CD4-positive, alpha-beta T cell treated with Interleukin-21 for 1 hour (primary cell): Measurements from ENCODE around the gene CPNE1.
A peak's percentile ranks its signal among the peaks of the same experiment; 100 is the strongest.

Experiments
- DNase-seq: peaks from one replicate; pipeline ENCODE4 v3.0.0-alpha.2; 2020

Gene CPNE1

DNA sequence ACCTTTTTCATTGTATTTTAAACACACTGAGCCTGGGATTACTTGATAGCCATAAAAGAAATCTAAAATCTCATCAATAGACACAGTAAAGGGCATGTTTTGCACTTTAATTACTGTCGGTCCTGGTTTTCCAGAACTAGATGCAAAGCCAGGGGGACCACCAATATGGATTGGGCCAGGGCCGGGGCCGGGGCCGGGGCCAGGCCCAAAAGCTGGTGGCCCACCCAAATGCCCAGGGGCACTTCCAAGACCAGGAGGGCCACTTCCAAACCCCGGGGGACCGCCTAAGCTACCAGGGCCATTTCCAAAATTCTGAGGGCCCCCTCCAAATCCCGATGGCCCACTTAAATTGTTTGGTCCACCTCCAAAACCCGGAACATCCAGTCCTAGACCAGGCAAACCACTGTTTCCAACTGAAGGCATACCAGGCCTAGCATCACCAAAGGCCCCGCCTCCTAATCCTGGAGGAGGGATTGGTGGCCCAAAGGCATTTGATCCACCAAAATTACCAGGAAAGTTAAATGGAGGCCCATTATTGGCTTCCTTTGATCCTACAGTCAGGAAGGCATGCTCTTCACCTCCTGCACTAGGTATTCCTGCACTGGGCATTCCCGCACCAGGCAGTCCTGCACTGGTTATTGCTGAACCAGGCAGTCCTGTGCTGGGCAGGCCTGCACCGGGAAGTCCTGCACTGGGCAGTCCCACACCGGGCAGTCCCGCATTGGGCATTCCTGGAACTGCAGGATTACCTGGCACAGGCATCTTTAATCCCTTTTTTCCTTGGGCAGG is 11.9 kb downstream of the CPNE1 start:
- DNase-seq = no peak

DNA sequence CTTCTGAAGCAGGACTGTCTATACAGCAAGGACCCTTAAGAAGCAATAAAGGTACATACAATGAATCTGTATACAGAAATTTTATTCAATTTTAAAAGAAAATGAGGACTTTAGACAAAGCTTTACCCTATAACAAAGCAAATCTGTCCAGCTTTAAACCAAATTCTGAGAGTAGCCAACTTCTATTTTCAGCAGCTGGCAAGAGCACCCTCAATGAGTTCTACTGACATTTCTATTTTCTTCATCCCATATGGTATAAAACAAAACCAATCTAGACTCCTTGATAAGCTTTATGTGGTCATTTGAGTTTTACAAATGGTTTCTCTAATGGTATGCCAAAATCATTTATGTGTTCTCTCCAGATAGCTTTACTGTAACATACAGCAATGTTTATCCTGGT is 12.7 kb downstream of the CPNE1 start:
- no peak for DNase-seq

- DNase-seq = no peak
These were observed 14.1 kb downstream of the CPNE1 start for GRCh38 chr20:35650632-35651031.

GRCh38 chr20:35648836-35649235 is 15.9 kb downstream of the CPNE1 start:
- no peak for DNase-seq

- DNase-seq = no peak
These were observed 19.9 kb downstream of the CPNE1 start for GRCh38 chr20:35644806-35645205.

DNA sequence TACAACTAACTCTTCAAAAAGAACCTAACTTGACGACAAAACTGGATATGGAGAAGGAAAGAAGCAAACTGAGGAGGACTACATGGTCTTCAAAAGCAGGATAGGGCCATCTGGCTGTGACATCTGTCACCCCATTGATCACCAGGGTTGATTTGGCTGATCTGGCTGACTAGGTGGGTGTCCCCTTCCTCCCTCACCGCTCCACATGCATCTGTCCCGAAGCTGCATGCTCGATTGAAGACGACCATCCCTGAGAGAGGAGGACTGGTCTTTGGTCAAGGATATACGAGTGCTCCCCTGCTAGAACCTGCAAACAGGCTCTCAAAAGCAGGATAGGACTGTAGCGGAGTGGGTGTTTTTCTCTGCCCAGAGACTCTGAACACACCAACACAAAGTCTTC is 21.7 kb downstream of the CPNE1 start:
- DNase-seq = no peak

- DNase-seq = no peak
These were observed 23.0 kb downstream of the CPNE1 start for GRCh38 chr20:35641743-35642142.

- DNase-seq = no peak
These were observed 24.0 kb downstream of the CPNE1 start for GRCh38 chr20:35640724-35641123.

DNA sequence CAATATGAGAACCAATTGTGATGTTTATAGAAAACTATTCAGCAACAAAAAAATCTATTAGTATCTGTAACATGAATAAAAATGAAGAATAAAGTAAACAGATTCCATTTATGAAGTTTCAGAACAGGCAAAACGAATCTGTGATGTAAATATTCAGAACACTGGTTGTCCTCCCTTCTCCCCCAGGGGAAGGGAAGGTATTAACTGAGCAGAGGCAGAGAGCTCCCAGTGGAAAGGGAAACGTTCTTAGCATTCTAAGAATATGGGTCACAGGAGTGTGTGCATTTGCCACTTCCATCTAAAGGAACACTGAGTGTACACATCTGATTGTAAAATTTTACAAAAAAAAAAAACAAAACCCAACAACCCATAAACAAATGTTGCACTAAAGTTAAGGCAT is 25.9 kb downstream of the CPNE1 start:
- no peak for DNase-seq

DNA sequence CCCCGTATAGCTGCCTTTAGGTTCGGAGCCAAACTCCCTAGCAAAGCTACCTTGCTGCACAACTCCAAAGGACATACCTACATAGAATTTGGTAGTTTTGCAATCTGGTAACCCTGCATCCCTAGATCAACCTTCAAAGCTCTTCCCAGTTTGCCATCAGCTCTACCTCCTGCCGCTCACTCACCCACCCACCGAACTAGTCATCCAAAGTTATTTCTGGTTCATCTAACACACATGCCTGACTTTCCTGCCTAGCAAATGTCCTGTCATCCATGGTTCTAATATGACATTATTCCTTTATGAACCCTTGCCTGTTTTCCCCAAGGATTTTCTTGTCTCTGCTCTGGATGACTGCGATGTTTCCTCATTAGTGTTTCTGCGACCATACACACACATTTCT is 27.4 kb downstream of the CPNE1 start:
- DNase-seq = no peak

DNA sequence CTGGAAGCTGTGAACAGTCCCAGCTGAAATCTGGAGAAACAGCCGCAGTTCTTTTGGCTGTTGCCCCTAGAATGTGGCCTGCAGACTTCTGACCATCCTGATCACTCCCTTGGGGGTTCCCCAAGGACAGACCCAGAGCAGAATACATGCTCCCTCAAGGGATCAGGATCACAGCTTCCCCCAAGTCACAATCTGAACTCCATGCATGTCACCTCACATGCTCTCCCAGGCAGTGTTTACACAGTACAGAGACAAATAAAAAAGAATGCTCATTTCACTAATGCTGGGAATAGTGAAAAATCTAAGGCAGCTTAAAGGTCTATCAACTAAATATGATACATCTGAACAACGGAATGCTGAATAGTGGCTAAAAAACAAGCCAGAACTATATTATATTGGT is 28.6 kb downstream of the CPNE1 start:
- DNase-seq = no peak

GRCh38 chr20:35635652-35636051 is 29.0 kb downstream of the CPNE1 start:
- DNase-seq = no peak

GRCh38 chr20:35632539-35633115 is 32.1 kb downstream of the CPNE1 start:
- no peak for DNase-seq

GRCh38 chr20:35630636-35631035 is 34.1 kb downstream of the CPNE1 start:
- DNase-seq = no peak

DNA sequence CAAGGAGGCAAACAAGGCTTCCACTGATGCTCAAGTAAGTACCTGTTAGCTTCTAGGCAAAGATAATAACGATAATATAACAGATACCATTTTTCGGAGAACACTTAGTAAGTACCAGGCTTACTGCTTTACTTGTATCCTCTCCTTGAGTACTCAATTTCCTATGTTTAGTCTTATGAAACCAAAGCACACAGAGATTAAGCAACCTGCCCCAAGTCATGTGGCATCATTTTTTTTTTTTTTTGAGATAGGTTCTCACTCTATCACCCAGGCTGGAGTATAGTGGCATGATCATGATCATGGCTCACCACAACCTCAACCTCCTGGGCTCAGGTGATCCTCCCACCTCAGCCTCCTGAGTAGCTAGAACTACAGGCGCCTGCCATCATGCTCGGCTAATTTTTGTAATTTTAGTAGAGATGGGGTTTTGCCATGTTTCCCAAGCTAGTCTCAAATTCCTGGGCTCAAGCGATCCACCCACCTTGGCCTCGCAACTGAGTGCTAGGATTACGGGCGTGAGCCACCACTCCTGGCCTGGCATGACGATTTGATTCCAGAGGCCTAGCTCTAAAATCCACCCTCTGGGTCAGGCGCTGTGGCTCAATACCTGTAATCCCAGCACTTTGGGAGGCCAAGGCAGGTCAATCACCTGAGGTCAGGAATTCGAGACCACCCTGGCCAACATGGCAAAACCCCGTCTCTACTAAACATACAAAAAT is 35.1 kb downstream of the CPNE1 start:
- no peak for DNase-seq

GRCh38 chr20:35627121-35627520 is 37.6 kb downstream of the CPNE1 start:
- DNase-seq = no peak

DNA sequence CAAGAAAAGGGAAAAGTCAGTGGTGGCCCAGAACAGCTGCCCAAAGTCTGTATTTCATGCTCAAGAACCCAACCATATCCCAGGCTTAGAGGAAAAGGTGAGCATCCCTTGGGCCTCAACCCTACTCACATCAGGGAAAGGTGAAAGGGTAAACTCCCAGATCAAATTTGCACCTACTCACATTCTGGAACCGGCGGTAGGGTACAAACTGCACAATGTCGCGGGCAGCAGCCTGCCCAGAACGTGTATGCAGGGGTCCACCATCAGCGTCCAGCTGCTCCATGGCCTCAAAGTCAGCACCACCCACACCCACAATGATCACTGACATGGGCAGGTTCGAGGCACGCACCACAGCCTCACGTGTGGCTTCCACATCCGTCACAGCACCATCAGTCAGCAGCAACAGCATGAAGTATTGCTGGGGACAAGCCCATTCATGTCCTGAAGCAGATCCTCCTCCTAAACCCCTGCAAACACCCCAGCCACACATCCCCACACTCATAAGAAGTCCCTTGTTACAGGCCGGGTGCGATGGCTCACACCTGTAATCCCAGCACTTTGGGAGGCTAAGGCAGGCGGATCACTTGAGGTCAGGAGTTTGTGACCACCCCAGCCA is 38.2 kb downstream of the CPNE1 start:
- no peak for DNase-seq

DNA sequence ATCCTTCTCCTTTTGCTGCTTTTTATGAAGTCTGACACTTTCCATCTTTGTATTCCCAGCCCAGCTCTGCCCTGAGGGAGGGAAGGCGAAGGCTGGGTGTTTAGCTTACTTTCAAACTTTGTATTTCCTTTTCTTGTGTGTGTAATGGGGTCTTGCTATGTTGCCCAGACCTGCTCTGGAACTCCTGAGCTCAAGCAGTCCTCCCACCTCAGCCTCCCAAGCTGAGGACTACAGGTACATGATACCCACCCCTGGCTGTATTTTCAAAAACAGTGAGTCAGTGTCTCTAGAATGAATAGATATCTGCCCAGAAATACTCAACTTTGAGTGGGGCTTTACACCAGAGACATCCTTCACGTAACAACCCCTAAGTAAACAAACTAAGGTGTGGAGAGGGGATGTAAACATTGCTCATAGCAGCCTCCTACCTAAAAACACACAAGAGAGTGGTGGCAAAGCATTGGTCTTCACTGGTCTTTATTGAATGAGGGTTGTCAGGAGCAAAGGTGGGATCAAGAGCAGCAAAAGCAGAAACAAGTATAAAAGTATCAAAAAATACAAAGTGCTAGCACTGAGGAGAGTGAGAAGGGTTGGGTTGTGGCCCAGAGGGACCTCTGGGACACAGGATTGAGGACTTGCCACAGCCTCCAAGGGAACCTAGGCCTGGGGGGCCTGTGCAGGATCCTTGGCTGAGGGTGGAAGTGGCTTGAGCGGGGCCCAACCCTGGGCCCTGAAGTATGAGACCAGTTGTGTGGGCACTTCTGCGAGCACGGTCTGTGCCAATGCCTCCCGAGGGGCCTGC is 38.9 kb downstream of the CPNE1 start:
- DNase-seq = no peak

GRCh38 chr20:35621560-35621946 is 43.1 kb downstream of the CPNE1 start:
- DNase-seq = no peak

DNA sequence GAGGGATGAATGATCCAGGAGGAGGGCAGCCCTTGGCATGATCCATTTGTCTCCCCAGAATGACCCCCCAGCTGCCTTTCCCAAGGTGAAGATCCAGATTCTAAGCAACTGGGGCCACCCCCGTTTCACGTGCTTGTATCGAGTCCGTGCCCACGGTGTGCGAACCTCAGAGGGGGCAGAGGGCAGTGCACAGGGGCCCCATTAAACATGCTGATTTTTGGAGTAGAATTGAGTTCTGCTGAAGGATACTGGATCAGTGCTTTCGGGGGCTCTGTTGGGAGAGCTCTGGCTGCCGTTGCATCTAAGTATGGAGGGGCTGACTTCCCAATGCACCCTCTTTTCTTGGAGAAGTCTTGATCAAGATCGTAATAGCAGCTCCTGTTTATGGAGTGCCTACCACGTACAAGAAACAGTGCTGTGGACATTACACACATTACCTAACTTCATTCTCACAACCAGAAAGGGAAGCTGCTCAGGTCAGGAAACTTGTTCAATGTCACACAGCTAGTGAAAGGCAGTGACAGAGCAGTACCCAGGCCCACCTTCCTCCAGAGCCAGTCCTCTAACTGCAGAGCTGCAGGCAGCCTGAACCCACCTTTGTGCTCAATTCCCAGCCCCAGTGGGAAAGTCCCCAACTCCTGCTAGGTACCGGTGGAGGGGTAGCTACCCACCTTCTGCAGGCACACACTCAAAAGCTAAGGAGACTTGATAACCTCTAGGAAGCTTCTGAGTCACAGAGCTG is 43.7 kb downstream of the CPNE1 start:
- DNase-seq = no peak

- DNase-seq = peak; percentile 79
These were observed 45.3 kb downstream of the CPNE1 start for GRCh38 chr20:35619196-35620095.
